GM15510 (cell line): ENCODE data around the gene MROH7.

ENCODE experiments used
- POLR2A ChIP-seq: IDR thresholded peaks from 3 replicates; pipeline ENCODE4 v1.6.1; 2011; ENCODE audit warnings: borderline replicate concordance; ENCODE audit not compliant: insufficient read length; ENCODE audit errors: extremely low read depth

Gene MROH7

DNA sequence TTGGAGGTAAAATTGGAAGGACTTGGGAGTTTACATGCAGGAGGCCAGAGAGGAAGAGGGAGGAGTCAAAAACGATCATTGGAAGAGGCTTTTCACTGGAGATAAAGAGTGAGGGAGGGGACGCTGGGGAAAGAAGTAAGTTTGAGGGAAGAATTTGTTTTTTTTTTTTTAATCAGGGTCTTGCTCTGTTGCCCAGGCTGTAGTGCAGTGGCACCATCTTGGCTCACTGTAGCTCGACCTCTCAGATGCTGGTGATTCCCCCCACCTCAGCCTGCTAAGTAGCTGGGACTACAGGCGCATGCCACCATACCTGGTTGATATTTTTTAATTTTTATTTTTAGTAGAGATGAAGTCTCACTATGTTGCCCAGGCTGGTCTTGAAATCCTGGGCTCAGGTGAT lies 1.2 kb upstream of the MROH7 start:
- no peak for TF ChIP-seq POLR2A

DNA sequence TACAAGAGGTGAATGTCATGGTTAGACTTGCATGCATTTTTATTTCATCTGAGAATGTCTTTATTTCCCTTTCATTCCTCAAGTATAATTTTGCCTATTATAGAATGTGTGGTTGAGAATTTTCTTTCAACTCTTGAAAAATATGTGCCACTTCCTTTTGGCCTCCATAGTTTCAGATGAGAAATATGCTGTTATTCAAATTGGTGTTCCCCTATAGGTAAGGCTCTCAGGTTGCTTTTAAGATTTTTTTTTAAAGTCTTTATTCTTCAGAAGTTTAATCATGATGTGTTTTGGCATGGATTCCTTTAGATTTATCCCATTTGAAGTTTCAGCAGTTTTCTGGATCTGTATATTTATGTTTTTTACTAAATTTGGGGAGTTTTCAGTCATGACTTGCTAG lies 2.1 kb downstream of the MROH7 start:
- no peak for TF ChIP-seq POLR2A

DNA sequence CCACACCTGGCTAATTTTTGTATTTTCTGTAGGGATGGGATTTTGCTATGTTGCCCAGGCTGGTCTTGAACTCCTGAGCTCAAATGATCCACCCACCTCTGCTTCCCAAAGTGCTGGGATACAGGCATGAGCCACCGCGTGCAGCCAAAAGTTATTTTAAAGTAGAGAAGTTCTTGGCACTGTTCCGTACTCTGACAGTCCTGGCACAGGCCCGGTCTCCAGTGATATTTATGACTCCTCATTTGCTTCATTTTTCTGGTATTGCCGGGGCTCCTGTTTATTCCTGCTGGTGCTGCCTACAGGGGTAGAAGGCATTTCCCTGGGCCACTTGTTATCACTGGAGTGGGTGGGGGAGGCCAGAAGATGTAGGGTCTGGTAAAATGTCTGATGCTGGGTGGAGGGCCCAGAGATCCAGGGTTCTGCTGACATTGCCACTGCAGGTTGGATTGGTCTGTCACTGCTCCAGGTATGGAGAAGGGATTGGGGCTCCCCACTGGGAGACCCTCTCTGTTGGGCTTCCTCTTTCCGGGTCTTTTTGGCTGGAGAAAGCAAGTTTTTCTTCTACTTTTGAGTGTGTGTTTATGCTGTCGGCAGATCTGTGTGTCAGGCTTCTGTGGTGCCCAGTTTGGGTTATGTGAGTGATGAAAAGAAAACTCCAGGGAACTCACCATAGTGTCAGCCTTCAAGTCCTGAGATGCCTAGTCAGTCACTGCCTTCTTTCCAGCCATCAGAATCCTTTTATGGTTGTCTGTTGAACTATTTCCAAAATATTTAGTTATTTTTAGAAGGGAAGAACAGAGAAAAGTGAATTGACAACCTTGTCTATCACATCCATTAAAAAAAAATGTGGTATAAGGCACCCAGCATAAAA lies 4.5 kb downstream of the MROH7 start:
- TF ChIP-seq POLR2A, result no peak

DNA sequence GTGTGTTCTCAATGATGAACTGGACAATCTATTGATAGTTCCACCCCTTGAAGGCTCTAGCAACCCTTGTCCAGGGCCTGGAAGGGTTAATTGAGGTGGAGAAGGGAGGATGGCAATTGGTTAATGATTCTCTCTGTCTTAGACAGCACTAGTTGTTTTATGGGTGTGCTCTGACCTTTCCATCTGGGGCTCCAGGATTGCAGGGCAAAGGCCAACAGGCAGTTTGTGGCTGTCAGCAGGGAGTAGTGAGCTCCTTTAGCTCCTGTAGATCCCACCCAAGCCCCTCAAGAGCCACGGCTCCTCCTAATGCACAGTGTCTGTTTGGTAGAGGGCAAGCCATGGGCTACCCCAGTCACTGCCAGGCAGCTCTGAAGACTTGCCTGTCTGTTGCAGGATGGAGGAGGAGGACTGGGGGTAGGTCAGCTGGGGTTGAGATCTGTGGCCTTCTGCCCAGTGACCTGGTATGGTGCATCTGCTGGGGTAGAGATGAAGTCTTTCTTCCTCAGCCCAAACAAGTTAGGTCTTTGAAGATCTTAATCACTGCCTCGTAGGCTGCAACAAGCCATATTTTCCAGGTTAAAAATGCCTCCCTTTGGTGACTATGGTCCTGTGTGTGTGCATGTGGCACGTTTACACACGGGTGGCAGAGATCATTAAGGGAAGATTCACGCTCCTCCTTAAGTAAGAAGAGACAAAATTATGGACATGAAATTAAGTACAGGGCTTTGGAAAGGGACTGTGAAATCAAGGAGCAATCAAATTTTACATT lies 7.7 kb downstream of the MROH7 start:
- TF ChIP-seq POLR2A, result no peak

DNA sequence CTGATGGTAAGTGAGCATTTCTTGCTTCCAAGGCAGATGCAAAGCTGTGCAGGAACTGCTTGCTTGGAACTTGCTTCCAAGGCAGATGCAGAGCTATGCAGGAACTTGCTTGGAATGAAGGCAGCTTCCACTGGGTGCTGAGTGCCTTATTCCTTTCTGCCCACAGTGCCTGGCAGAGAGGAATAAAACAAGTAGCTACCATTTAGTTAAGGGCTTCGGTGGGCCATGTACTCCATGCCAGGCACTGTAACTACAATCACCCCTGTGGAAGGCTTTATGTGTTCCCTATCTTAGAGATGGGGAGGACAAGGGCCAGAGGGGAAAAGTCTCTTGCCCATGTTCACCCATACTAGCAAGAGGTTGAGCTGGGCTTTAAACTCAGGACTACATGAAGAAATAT lies 8.3 kb downstream of the MROH7 start:
- TF ChIP-seq POLR2A, result no peak

DNA sequence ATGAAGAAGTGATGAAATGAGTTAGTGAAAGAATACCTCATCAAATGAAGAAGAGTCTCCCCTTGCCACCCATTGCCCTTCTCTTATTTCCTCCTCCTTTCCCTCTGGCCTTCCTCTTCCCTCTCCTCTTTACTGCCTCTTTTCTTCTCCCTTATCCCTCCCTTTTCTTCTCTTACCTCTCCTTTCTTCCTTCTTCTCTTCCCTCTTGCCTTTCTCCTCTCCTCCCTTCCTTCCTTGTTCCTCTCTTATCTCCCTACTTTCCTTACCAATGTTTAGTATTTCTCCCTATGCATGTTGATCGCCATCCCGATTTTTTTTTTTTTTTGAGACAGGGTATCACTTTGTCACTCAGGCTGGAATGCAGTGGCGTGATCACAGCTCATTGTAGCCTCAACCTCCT lies 8.8 kb downstream of the MROH7 start:
- TF ChIP-seq POLR2A, result no peak

DNA sequence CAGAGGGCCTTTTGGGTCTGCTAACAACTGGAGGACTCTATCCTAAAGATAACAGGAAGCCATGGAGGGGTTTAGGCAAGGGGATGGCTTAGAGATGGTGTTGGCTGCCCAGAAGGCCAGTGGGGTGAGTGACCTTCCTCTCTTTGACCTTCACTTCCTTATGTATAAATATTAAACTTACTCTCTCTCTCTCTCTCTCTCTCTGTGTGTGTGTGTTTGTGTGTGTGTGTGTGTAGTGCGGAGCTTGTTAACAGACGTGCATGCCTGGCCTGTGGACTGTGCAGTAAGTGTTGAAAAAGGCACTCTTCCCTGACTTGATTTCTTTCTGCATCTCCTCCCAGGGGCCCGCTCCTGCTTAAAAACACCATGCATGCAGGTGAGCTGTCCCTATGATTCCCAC lies 10.0 kb downstream of the MROH7 start:
- TF ChIP-seq POLR2A, result no peak

DNA sequence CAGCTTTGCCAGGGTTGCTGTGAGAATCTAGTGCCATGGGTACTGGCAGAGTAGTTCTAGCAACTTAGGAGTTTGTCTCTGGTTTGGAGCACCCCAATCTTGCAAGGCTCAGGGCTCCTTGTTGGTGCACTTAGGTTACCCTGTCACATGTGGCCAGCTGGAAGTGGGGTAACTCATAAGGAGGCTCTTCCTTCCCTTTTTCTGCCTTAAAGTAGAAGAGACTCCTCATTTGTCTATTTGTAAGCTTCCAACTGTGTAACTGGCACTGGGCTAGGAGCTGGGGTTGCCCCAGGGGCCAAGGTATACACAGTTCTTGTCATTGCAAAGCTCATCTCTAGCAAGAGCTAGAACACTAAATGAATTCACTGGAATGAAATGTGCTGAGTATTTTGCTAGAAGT lies 10.6 kb downstream of the MROH7 start:
- no peak for TF ChIP-seq POLR2A

DNA sequence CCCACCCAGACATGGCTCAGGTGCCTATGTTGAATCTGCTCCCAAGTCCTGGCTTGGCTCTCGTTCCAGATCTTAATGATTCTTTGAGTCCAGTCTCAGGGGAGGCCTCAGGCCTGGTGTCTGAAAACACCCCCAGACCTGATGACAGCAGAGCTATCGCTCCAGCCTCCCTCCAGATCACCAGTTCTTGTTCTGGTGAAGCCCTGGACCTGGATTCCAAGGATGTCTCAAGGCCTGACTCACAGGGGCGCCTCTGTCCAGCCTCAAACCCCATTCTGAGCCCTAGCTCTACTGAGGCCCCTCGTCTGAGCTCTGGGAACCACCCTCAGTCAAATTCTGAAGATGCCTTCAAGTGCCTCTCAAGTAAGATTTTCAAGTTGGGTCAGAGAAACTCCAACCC lies 11.4 kb downstream of the MROH7 start:
- TF ChIP-seq POLR2A, result no peak

DNA sequence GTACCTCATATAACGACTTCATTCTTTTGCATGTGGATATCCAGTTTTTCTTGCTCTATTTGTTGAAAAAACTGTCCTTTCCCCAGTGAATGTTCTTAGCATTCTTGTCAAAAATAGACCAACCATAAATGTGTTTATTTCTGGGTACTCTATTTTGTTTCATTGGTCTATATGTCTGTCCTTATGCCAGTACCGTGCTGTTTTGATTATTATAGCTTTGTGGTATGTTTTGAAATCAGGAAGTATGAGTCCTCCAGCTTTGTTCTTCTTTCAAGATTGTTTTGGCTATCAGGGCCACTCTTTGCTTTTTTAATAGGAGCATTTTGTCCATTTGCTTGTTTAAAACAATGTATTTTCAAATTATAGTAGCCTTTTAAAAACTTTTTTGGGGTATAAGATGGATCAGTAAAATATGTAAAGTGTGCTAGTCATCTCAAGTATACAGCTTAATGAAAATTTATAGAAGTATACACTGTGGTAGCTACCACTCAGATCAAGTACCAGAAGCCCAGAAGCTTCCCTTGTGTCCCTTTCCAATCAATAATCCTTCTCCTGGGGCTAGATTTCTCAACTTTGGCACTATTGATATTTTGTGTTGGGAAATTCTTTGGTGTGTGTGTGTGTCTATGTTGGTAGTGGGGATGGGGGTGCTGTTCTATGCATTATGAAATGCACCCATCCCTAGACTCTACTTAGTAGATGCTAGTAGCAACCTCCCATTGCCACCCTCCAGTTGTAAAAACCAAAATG lies 16.8 kb downstream of the MROH7 start:
- no peak for TF ChIP-seq POLR2A

DNA sequence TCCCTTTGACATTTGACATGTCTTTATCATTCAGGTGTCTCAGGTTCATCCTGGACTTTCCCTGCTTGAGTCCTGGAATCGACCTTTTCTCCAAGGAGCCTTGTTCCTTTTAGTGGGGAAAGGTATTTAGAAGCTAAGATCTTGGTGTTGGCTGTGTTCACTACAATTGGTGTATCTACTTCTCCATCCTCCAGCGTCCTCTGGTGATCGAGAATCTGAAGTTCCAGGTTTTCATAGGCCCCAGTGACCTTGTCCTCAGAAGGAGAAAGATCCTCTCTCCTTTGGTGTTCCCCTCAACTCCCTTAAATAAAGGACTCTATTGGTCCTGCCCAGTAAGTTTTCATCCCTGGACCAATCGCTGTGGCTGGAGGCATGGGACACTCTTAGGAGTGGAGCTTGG lies 22.1 kb downstream of the MROH7 start:
- TF ChIP-seq POLR2A, result no peak

DNA sequence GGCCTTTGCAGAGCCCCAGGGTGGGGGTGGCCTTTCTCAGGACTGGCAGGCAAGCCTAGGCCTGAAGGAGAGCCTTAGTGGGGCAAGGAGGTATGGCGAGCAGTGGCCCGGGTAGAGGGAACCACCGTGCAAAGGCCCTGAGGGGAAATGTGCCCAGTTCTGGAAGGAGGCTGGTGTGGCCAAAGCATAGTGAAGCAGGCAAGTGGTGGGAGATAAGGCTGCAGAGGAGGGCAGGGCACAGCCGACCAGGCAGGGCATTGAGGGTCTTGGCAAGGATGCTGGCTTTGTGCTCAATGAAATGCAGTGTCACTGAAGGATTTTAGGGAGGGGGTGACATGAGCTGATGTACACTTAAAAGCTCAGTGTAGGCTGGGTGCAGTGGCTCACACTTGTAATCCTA lies 22.8 kb downstream of the MROH7 start:
- no peak for TF ChIP-seq POLR2A

DNA sequence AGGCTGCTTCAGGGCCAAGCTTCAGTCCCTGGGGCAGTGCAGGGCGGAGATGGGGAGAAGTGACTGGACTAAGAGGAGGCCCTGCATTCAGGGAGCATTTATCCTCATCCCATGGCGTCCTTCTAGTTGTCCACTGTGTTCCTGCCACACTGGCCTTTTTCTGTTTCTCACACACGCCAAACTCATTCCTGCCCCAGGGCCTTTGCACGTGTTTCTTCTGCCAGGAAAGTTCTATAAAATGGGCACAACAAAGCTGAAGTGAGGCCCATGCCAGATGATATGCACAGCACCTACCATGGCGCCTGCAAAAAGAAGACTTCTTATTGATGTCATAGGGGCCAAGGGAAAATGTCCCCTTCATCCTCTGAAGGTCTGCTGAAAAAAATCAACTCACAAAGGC lies 24.3 kb downstream of the MROH7 start:
- no peak for TF ChIP-seq POLR2A

DNA sequence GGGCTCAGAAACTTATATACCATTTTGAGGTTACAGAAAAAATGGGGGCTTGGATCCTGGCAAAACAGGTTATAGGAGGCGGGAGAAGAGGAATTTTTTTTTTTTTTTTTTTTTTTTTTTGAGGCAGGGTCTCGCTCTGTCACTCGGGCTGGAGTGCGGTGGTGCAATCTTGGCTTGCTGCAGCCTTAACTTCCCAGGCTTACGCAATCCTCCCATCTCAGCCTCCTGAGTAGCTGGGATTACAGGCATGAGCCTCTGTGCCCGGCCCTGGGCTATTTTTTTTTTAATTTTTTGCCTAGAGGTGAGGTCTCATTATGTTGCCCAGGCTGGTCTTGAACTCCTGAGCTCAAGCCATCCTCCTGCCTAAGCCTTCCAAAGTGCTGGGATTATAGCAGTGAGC lies 24.7 kb downstream of the MROH7 start:
- no peak for TF ChIP-seq POLR2A

DNA sequence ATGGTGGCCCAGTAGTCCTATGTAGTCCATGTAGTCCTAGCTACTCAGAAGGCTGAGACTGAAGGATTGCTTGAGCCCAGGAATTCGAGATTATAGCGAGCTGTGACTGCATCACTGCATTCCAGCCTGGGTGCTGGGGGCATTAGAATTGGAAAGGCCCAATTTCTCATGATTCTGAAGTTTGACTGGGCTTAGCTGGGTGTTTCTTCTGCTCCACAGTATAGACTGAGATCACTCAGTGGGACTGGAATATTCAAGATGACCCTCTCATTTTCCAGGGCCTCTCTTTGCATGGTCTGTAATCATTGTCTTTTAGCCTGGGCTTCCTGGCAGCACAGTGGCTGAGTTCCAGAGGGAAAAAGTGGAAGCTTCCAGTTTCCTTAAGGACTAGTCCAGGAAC lies 26.2 kb downstream of the MROH7 start:
- no peak for TF ChIP-seq POLR2A
